H1 (cell line): ENCODE measurements around the gene INHBC. TPM values are rescaled to one million over a fixed set of nuclear protein-coding genes. Genes with fewer than 3 reads are reported as not detected.

Experiments
- ASH2L ChIP-seq: fragments of 200-600, 300-600 bp; sonication (generic); IDR thresholded peaks from one replicate; pipeline ENCODE4 v1.7.1; 2017; ENCODE audit warnings: low read length
- HDAC2 ChIP-seq, 2 experiments: fragments of 300-600 bp in 1 of 2; sonication (generic) in 1 of 2; IDR thresholded peaks; 2 replicates each; pipeline ENCODE4 v1.6.1; 2011 to 2012; ENCODE audit warnings: low read depth in 2 of 2, low read length in 2 of 2, mild to moderate bottlenecking in 2 of 2, moderate library complexity in 2 of 2, borderline replicate concordance in 1 of 2, inconsistent platforms in 1 of 2
- PHF8 ChIP-seq: fragments of 200-600 bp; sonication (generic); conservative IDR thresholded peaks from 2 replicates; pipeline ENCODE4 v1.7.1; 2012; ENCODE audit warnings: low read depth, mild to moderate bottlenecking, inconsistent platforms, low read length, moderate library complexity
- POLR2A ChIP-seq, 2 experiments: IDR thresholded peaks; 1 replicate in 1 of 2; 2 replicates in 1 of 2; pipeline ENCODE4 v1.6.1; 2011; ENCODE audit warnings: low read depth in 2 of 2, low read length in 2 of 2, mild to moderate bottlenecking in 2 of 2; ENCODE audit errors: control extremely low read depth in 1 of 2
- polyA plus RNA-seq, 7 experiments: library from polyadenylated mRNA; depleted of rRNA in 3 of 7; stranded (reverse) in 5 of 7; unstranded in 2 of 7; fragments of >200 nt in 5 of 7; fragments of 200-250 nt in 2 of 7; gene quantifications; 1 replicate in 5 of 7; 2 replicates in 1 of 7; 4 replicates in 1 of 7; pipeline versions ENCODE4 v1.2.1 to v1.2.3, GENCODE V29; 2011 to 2013; ENCODE audit warnings: missing spikeins in 2 of 7, mixed read lengths in 2 of 7
- total RNA-seq: library from RNA; stranded (reverse); fragmentation: NEBNext Ultra II Directional; extraction: Animal tissue kit (Norgen Biotek cat#: 25700); gene quantifications from 2 replicates; pipeline ENCODE4 v1.2.1, GENCODE V29; 2021
- TF ChIP-seq, protein P1 (sequence below): IDR thresholded peaks from 2 replicates; pipeline ENCODE4 v1.6.1; 2012; ENCODE audit warnings: inconsistent platforms

Gene INHBC
- total and polyA plus RNA-seq, 2 of the 8 experiments (the other 6 are each of a cell fraction or from before 2014, with no cell fraction given), result 0.15 TPM; not detected in 1

DNA sequence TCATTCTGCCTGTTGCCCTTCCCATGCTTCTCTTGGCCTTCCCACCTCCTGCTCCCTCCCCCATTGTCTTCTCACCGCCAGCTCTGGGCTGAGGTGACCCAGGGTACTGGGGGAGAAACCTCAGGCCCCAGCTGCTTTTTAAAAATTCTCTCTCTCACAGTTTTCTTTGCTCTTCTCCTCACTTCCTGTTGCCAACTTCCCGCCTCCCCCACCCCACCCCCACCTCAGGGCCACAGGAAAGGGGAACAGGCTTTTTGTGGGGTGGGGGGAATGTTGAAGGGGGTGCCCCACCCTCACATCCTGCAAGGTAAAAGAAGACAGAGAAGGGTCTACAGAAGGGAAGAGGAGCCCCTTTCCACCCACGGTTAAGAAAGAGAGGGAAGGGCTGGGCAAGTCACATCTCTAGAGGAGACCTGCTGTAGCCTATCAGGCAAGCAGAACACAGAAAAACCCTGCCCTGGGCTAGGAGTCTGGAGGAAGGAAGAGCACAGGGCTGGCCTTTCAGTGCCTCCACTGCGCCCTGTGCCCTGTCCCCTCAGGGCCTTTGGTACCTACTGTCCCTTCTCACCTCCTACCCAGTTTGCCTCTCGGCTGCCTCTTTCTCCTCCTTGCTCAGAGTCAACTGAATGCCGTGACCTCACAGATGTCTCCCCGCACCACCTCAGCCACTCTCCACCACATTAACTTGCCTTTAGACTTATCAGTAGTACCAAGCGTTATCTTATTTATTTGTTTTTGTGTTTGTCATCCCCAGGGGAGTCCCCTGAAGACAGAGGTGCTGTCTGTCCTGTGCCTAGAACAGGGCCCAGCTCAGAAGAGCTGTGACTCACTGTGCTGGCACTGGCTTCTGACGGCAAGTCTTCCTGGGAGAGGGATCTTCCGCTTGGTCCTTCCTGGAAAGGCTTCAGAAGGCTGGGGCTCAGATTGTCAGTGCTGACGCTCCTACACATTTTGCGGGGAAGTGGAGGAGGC, 43.4 kb downstream of the INHBC start (continued):
- TF ChIP-seq HDAC2 (IDR thresholded peaks at IDR 0.05; ENCODE audit: borderline replicate concordance in 1 of 2, low read depth in 2 of 2, low read length in 2 of 2) (no peak), ASH2L (no peak), PHF8 (no peak), POLR2A (IDR thresholded peaks at IDR 0.05; ENCODE audit: control extremely low read depth in 1 of 2, low read depth in 2 of 2, low read length in 2 of 2) (no peak)
- TF ChIP-seq, protein P1, sequence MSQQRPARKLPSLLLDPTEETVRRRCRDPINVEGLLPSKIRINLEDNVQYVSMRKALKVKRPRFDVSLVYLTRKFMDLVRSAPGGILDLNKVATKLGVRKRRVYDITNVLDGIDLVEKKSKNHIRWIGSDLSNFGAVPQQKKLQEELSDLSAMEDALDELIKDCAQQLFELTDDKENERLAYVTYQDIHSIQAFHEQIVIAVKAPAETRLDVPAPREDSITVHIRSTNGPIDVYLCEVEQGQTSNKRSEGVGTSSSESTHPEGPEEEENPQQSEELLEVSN, result no peak
